ENCODE data around the gene ACCS.

ACCS gene

GRCh38 chr11:44066732-44067141 lies 667 bp downstream of the ACCS start:
- TF ChIP-seq, protein P1, sequence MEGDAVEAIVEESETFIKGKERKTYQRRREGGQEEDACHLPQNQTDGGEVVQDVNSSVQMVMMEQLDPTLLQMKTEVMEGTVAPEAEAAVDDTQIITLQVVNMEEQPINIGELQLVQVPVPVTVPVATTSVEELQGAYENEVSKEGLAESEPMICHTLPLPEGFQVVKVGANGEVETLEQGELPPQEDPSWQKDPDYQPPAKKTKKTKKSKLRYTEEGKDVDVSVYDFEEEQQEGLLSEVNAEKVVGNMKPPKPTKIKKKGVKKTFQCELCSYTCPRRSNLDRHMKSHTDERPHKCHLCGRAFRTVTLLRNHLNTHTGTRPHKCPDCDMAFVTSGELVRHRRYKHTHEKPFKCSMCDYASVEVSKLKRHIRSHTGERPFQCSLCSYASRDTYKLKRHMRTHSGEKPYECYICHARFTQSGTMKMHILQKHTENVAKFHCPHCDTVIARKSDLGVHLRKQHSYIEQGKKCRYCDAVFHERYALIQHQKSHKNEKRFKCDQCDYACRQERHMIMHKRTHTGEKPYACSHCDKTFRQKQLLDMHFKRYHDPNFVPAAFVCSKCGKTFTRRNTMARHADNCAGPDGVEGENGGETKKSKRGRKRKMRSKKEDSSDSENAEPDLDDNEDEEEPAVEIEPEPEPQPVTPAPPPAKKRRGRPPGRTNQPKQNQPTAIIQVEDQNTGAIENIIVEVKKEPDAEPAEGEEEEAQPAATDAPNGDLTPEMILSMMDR (IDR thresholded peaks at IDR 0.05) = no peak

GRCh38 chr11:44067266-44067665 lies 1.2 kb downstream of the ACCS start:
- TF ChIP-seq, protein P1 (IDR thresholded peaks at IDR 0.05) = no peak

- TF ChIP-seq, protein P1 (IDR thresholded peaks at IDR 0.05) = no peak
Measured at GRCh38 chr11:44068180-44068579, 2.1 kb downstream of the ACCS start.

DNA sequence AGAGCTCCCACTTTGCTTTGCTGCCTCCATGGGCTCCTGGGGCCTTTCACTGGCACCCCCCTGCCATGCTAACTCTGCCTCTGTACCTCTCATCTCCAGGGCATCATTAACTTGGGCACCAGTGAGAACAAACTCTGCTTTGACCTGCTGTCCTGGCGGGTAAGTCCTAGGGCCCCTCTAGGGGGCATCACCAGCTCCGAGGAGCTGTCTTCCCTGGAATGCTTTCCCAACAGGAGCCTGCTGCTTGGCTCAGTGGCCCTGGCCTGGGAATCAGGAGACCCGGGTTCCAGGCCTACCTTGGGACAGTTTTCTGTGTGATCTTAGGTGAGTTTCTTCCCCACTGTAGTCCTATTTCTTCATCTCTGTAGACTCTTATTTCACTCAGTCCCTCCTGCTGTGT lies 5.1 kb downstream of the ACCS start:
- TF ChIP-seq, protein P1 (IDR thresholded peaks at IDR 0.05) = no peak

GRCh38 chr11:44072757-44073658 lies 6.9 kb downstream of the ACCS start:
- TF ChIP-seq, protein P1 (IDR thresholded peaks at IDR 0.05) = no peak

GRCh38 chr11:44078794-44079193 lies 12.7 kb downstream of the ACCS start:
- TF ChIP-seq, protein P1 (IDR thresholded peaks at IDR 0.05) = no peak

GRCh38 chr11:44079376-44079775 lies 13.3 kb downstream of the ACCS start:
- TF ChIP-seq, protein P1 (IDR thresholded peaks at IDR 0.05) = no peak
